HepG2 (cell line): Measurements from ENCODE around the gene GHR. TPM values are rescaled to one million over a fixed set of nuclear protein-coding genes. Genes with fewer than 3 reads are reported as not detected.

ENCODE experiments used
- ATAC-seq: fragments of 200-7000 bp; cut with Tn5 transposase; 3 replicates; pipeline ENCODE4 v1.9.1; 2020; ENCODE audit warnings: mild to moderate bottlenecking, moderate library complexity
- BruUV-seq: library from RNA; stranded (reverse); fragments of 400-500 nt; replicated peaks from 2 replicates; lab custom pipeline; 2021; lab: Mats Ljungman, UMichigan
- CTCF ChIA-PET: fragments of 300-600 bp; formaldehyde crosslinking; extraction: SDS; loops from one replicate; lab custom pipeline; 2021; ENCODE audit warnings: low total read pairs, inconsistent platforms, low intra/inter-chr PET ratio; lab: Yijun Ruan, JAX
- POLR2A ChIA-PET: fragments of 350-600 bp; sonication (Branson Sonifier 250); formaldehyde crosslinking; loops from one replicate; lab custom pipeline; 2020; ENCODE audit warnings: antibody characterized with exemption, inconsistent platforms; lab: Yijun Ruan, JAX
- DNase-seq: peaks from one replicate; pipeline ENCODE4 v3.0.0-alpha.2; 2015; ENCODE audit warnings: low spot score
- FAIRE-seq: peaks from 3 replicates; lab custom pipeline; 2011; peaks lifted over from hg19 to GRCh38; lab: Jason Lieb, UNC
- H2AFZ ChIP-seq: one replicate; pipeline ENCODE4 v1.6.1; 2011; ENCODE audit warnings: low read length, inconsistent platforms
- H3K27ac ChIP-seq: fragments of 300-600 bp; 3 replicates; pipeline ENCODE4 v1.8.0; 2011; ENCODE audit warnings: mixed run types, mild to moderate bottlenecking, mixed read lengths, low read length, inconsistent platforms; ENCODE audit not compliant: insufficient read depth; ENCODE audit errors: extremely low read length
- H3K27me3 ChIP-seq, 2 experiments: fragments of 200-600 bp in 1 of 2; 2 replicates in 1 of 2; 3 replicates in 1 of 2; pipeline versions ENCODE4 v1.6.0 to v1.8.0; 2011; ENCODE audit warnings: low read length in 2 of 2, mild to moderate bottlenecking in 2 of 2, moderate library complexity in 2 of 2, inconsistent platforms in 1 of 2; ENCODE audit not compliant: insufficient read depth in 2 of 2, control insufficient read depth in 1 of 2
- H3K36me3 ChIP-seq, 2 experiments: fragments of 200-600 bp in 1 of 2; replicated peaks in 1 of 2; 2 replicates in 1 of 2; 3 replicates in 1 of 2; pipeline versions ENCODE4 v1.5.1 to v1.8.0; 2011; ENCODE audit warnings: low read length in 2 of 2, inconsistent platforms in 1 of 2; ENCODE audit not compliant: insufficient read depth in 2 of 2, control insufficient read depth in 1 of 2
- H3K4me1 ChIP-seq: 2 replicates; pipeline ENCODE4 v1.5.1; 2012; ENCODE audit warnings: low read length, inconsistent platforms; ENCODE audit not compliant: insufficient read depth
- H3K4me2 ChIP-seq: 2 replicates; pipeline ENCODE4 v1.6.0; 2011; ENCODE audit warnings: low read depth, low read length, inconsistent platforms
- H3K4me3 ChIP-seq, 3 experiments: fragments of 200-600 bp in 1 of 3; sonication (generic), shearing (Covaris generic) in 1 of 3; replicated peaks in 1 of 3; 2 replicates each; pipeline ENCODE4 v1.5.1; 2011 to 2016; ENCODE audit warnings: low read length in 3 of 3, inconsistent platforms in 2 of 3, low read depth in 2 of 3, mild to moderate bottlenecking in 2 of 3, control low read depth in 1 of 3, mixed read lengths in 1 of 3; ENCODE audit not compliant: insufficient read depth in 1 of 3
- H3K79me2 ChIP-seq: one replicate; pipeline ENCODE4 v1.6.1; 2011; ENCODE audit warnings: low read length, inconsistent platforms; ENCODE audit not compliant: insufficient read depth
- H3K9ac ChIP-seq: 2 replicates; pipeline ENCODE4 v1.6.0; 2011; ENCODE audit warnings: mild to moderate bottlenecking, low read depth, low read length, inconsistent platforms; ENCODE audit not compliant: insufficient read depth
- H3K9me3 ChIP-seq: 2 replicates; pipeline ENCODE4 v1.5.1; 2012; ENCODE audit warnings: mild to moderate bottlenecking, low read length
- H4K20me1 ChIP-seq: 2 replicates; pipeline ENCODE4 v1.6.0; 2011; ENCODE audit warnings: inconsistent platforms, mild to moderate bottlenecking, low read length, moderate library complexity; ENCODE audit not compliant: insufficient read depth
- DR1 ChIP-seq: sonication (generic); formaldehyde crosslinking; IDR thresholded peaks from 2 replicates; pipeline ENCODE4 v1.8.0; 2021; ENCODE audit warnings: mild to moderate bottlenecking, missing genetic modification reagents, inconsistent platforms
- EZH2 ChIP-seq: conservative IDR thresholded peaks from 2 replicates; pipeline ENCODE4 v1.6.1; 2012; ENCODE audit warnings: mild to moderate bottlenecking, low read depth, low read length, moderate library complexity
- FOXA1 ChIP-seq, 2 experiments: fragments of 450-650 bp in 1 of 2; sonication (generic) in 1 of 2; formaldehyde crosslinking in 1 of 2; IDR thresholded peaks; 2 replicates each; pipeline versions ENCODE4 v1.4.0 to v1.6.1; 2016 to 2020; ENCODE audit warnings: missing genetic modification reagents in 1 of 2
- GLI4 ChIP-seq: sonication (generic); formaldehyde crosslinking; IDR thresholded peaks from 2 replicates; pipeline ENCODE4 v1.5.1; 2020; ENCODE audit warnings: missing genetic modification reagents, mild to moderate bottlenecking, moderate library complexity, borderline replicate concordance
- HMG20B ChIP-seq: conservative IDR thresholded peaks from 2 replicates; pipeline ENCODE4 v1.6.1; 2016; ENCODE audit warnings: missing genetic modification reagents, missing compliant biosample characterization
- MAFG ChIP-seq: sonication (generic); formaldehyde crosslinking; IDR thresholded peaks from 2 replicates; pipeline ENCODE4 v1.5.1; 2020; ENCODE audit warnings: mild to moderate bottlenecking, missing genetic modification reagents
- POLR2A ChIP-seq, 2 experiments: IDR thresholded peaks; 2 replicates each; pipeline ENCODE4 v1.6.1; 2011; ENCODE audit warnings: low read depth in 2 of 2, low read length in 2 of 2, mild to moderate bottlenecking in 1 of 2, moderate library complexity in 1 of 2; ENCODE audit not compliant: insufficient read depth in 1 of 2
- TARDBP ChIP-seq: sonication (generic); formaldehyde crosslinking; IDR thresholded peaks from 2 replicates; pipeline ENCODE4 v1.8.0; 2022; ENCODE audit warnings: mild to moderate bottlenecking, missing genetic modification reagents
- ZMYM3 ChIP-seq: sonication (generic); formaldehyde crosslinking; IDR thresholded peaks from 2 replicates; pipeline ENCODE4 v1.5.1; 2020; ENCODE audit warnings: mild to moderate bottlenecking, missing genetic modification reagents
- ZNF737 ChIP-seq: sonication (generic); formaldehyde crosslinking; IDR thresholded peaks from 2 replicates; pipeline ENCODE4 v1.5.0; 2020; ENCODE audit warnings: missing genetic modification reagents, mild to moderate bottlenecking, borderline replicate concordance
- WGBS: methylation state at CpG from one replicate; pipeline ENCODE4 v1.1.6; 2017; ENCODE audit warnings: low lambda C conversion rate; 5-methylcytosine and 5-hydroxymethylcytosine counted together
- in situ Hi-C: cut with HindIII; loops from 2 replicates; pipeline ENCODE4 v1.10.0; 2017; ENCODE audit warnings: low pct_unique_long_range_greater_than_20kb; ENCODE audit not compliant: extremely low pct_ligation_motif_present
- intact Hi-C: fragments of 100-400 bp; cut with micrococcal nuclease; formaldehyde crosslinking; loops from one replicate; pipeline ENCODE4 v1.10.0; 2022; ENCODE audit not compliant: unreplicated experiment
- polyA plus RNA-seq, 8 experiments: library from polyadenylated mRNA; depleted of rRNA in 3 of 8; stranded (reverse) in 7 of 8; unstranded in 1 of 8; fragments of >200 nt; fragmentation: Illumina TruSeq in 4 of 8; extraction: Trizol in 4 of 8; gene quantifications; 2 replicates each; pipeline versions ENCODE4 v1.2.1 to v1.2.3, GENCODE V29; 2011 to 2016; ENCODE audit warnings: low read depth in 4 of 8, missing spikeins in 1 of 8, mixed read lengths in 1 of 8; ENCODE audit not compliant: insufficient read depth in 1 of 8
- total RNA-seq, 5 experiments: library from RNA; depleted of rRNA; stranded (reverse); fragments of >200 nt; fragmentation: Illumina TruSeq; extraction: Trizol; gene quantifications; 2 replicates each; pipeline ENCODE4 v1.2.3, GENCODE V29; 2016; ENCODE audit warnings: low read depth in 1 of 5
- TF ChIP-seq, protein P1 (sequence below): sonication (generic); formaldehyde crosslinking; IDR thresholded peaks from 2 replicates; pipeline ENCODE4 v1.4.0; 2020; ENCODE audit warnings: missing genetic modification reagents, borderline replicate concordance
- TF ChIP-seq, protein P2 (sequence below): sonication (generic); formaldehyde crosslinking; IDR thresholded peaks from 2 replicates; pipeline ENCODE4 v1.4.0; 2020; ENCODE audit warnings: mild to moderate bottlenecking, missing genetic modification reagents

The GHR gene
- total and polyA plus RNA-seq, 2 of the 13 experiments (the other 11 are each of a cell fraction or from before 2014, with no cell fraction given): 0.07 TPM; not detected in 1

DNA sequence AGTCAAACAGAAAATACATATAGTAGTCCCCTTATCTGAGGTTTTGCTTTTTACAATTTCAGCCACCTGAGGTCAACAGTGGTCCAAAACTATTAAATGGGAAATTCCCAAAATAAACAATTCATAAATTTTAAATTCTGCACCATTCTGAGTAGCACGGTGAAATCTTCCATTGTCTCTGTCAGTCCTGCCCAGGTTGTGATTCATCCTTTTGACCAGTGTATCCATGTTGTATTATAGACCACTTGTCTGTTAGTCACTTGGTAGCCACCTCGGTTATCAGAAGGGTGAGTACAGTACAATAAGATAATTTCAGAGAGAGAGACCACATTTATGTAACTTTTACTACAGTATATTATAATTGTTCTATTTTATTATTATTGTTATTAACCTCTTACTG is 336.2 kb downstream of the GHR start (continued):
- TF ChIP-seq, protein P1, sequence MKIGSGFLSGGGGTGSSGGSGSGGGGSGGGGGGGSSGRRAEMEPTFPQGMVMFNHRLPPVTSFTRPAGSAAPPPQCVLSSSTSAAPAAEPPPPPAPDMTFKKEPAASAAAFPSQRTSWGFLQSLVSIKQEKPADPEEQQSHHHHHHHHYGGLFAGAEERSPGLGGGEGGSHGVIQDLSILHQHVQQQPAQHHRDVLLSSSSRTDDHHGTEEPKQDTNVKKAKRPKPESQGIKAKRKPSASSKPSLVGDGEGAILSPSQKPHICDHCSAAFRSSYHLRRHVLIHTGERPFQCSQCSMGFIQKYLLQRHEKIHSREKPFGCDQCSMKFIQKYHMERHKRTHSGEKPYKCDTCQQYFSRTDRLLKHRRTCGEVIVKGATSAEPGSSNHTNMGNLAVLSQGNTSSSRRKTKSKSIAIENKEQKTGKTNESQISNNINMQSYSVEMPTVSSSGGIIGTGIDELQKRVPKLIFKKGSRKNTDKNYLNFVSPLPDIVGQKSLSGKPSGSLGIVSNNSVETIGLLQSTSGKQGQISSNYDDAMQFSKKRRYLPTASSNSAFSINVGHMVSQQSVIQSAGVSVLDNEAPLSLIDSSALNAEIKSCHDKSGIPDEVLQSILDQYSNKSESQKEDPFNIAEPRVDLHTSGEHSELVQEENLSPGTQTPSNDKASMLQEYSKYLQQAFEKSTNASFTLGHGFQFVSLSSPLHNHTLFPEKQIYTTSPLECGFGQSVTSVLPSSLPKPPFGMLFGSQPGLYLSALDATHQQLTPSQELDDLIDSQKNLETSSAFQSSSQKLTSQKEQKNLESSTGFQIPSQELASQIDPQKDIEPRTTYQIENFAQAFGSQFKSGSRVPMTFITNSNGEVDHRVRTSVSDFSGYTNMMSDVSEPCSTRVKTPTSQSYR: no peak
- no peak for TF ChIP-seq FOXA1 (IDR thresholded peaks at IDR 0.05)
- TF ChIP-seq FOXA1 (CRISPR knock-in tag; IDR thresholded peaks at IDR 0.05): no peak

- WGBS: 45% methylated on average over 4 of the region's 4 CpGs
- intact Hi-C loops: loop anchor here (10.0 kb wide), 1 partner anchor 246 kb away; no protein-coding TSS in a partner anchor
- CTCF ChIA-PET: no interaction called here
Observed at GRCh38 chr5:42760426-42760825, 337.2 kb downstream of the GHR start.

More at GRCh38 chr5:42760426-42760825, 337.2 kb downstream of the GHR start:
- no peak overlapping the region for H3K4me2 ChIP-seq
- no peak for FAIRE-seq
- in situ Hi-C loops: loop anchor here (25.0 kb wide), 1 partner anchor 898 kb away; the partner anchor contains the start of gene OXCT1
- TF ChIP-seq ZNF737 (CRISPR knock-in tag): no peak
- TF ChIP-seq, protein P2, sequence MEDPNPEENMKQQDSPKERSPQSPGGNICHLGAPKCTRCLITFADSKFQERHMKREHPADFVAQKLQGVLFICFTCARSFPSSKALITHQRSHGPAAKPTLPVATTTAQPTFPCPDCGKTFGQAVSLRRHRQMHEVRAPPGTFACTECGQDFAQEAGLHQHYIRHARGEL (CRISPR knock-in tag): no peak
- no peak for TF ChIP-seq GLI4 (CRISPR knock-in tag)
- TF ChIP-seq EZH2: no peak
- TF ChIP-seq HMG20B (CRISPR knock-in tag): no peak
- TF ChIP-seq ZMYM3: no peak
- TF ChIP-seq POLR2A (IDR thresholded peaks at IDR 0.05; ENCODE audit: insufficient read depth in 1 of 2, low read depth in 2 of 2, low read length in 2 of 2): no peak
- TF ChIP-seq DR1: no peak
- TF ChIP-seq TARDBP (CRISPR knock-in tag): no peak
- no peak for TF ChIP-seq MAFG
- no peaks in the 10 kb centered on the region for H3K9me3 ChIP-seq
- no peak overlapping the region for H3K4me3 ChIP-seq
- H3K79me2 ChIP-seq: no peaks in the 10 kb centered on the region
- no peaks in the 10 kb centered on the region for H4K20me1 ChIP-seq
- peaks cover 0 to 4% of the 10 kb centered on the region in 2 experiments; a peak in 1 of 5 replicates for H3K27me3 ChIP-seq
- no peaks in the 10 kb centered on the region for H3K4me1 ChIP-seq
- DNase-seq: no peak
- ATAC-seq: no peak
- H3K9ac ChIP-seq: no peak overlapping the region
- POLR2A ChIA-PET: no interaction called here
- H3K27ac ChIP-seq: no peak overlapping the region
- no peaks in the 10 kb centered on the region for H3K36me3 ChIP-seq
- BruUV-seq: no TSS peak
- no peak overlapping the region for H2AFZ ChIP-seq
